ENCODE data around the gene CAMTA1. TPM values are rescaled to one million over a fixed set of nuclear protein-coding genes. Genes with fewer than 3 reads are reported as not detected.

CAMTA1 gene
- polyA plus RNA-seq, 1 donor from 2014 or later: 162 TPM

DNA sequence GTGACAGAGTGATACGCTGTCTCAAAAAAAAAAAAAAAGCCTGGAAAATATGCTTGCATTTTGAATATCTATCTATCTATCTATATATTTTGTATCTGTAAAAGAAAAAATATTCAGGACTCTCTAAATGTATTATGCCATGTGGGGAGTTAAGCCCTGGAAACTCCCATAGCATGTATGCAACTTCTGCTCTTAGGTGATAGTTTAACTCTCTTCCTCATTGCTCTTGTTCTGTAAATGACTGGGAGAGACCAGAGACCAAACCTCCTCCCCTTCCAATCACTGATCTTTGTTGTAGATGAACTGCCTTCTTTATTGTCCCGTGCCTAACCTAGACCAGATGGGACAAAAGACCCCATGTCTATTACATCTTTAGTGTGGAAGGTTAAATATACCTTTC is 37.6 kb upstream of the CAMTA1 start:
- Histone ChIP-seq H3F3A (ENCODE audit: insufficient read depth, low read length, poor library complexity, severe bottlenecking) (no peaks in the 10 kb centered on the region), H4K20me1 (ENCODE audit: insufficient read depth) (no peaks in the 10 kb centered on the region), H3K4me3 (ENCODE audit: low read length) (no peak overlapping the region), H3K9me3 (ENCODE audit: low read length) (no peaks in the 10 kb centered on the region), H2AFZ (ENCODE audit: low read depth, low read length) (no peak overlapping the region), H3K4me2 (ENCODE audit: low read length) (no peak overlapping the region), H3K9me2 (ENCODE audit: insufficient read depth, low read length) (no peaks in the 10 kb centered on the region), H3K27me3 (ENCODE audit: insufficient read depth, low read depth, low read length) (no peaks in the 10 kb centered on the region), H3K27ac (ENCODE audit: low read length) (no peak overlapping the region), H3K36me3 (ENCODE audit: insufficient read depth, low read length) (no peaks in the 10 kb centered on the region), H3K9ac (ENCODE audit: low read length) (no peak overlapping the region), H3K79me2 (replicated peaks; ENCODE audit: insufficient read depth, low read length) (no peaks in the 10 kb centered on the region)
- TF ChIP-seq EP300 (conservative IDR thresholded peaks at IDR 0.05; ENCODE audit: poor library complexity, severe bottlenecking) (no peak), RAD21 (conservative IDR thresholded peaks at IDR 0.05) (no peak), POLR2AphosphoS5 (IDR thresholded peaks at IDR 0.05) (no peak), TAF1 (IDR thresholded peaks at IDR 0.05; ENCODE audit: low read depth) (no peak), EZH2 (IDR thresholded peaks at IDR 0.05; ENCODE audit: borderline replicate concordance, insufficient read depth, low read length, poor library complexity, severe bottlenecking) (no peak), SMC3 (conservative IDR thresholded peaks at IDR 0.05; ENCODE audit: poor library complexity) (no peak), MXI1 (conservative IDR thresholded peaks at IDR 0.05; ENCODE audit: poor library complexity, severe bottlenecking) (no peak)
- TF ChIP-seq, protein P1, sequence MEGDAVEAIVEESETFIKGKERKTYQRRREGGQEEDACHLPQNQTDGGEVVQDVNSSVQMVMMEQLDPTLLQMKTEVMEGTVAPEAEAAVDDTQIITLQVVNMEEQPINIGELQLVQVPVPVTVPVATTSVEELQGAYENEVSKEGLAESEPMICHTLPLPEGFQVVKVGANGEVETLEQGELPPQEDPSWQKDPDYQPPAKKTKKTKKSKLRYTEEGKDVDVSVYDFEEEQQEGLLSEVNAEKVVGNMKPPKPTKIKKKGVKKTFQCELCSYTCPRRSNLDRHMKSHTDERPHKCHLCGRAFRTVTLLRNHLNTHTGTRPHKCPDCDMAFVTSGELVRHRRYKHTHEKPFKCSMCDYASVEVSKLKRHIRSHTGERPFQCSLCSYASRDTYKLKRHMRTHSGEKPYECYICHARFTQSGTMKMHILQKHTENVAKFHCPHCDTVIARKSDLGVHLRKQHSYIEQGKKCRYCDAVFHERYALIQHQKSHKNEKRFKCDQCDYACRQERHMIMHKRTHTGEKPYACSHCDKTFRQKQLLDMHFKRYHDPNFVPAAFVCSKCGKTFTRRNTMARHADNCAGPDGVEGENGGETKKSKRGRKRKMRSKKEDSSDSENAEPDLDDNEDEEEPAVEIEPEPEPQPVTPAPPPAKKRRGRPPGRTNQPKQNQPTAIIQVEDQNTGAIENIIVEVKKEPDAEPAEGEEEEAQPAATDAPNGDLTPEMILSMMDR (IDR thresholded peaks at IDR 0.05; ENCODE audit: poor library complexity, severe bottlenecking): no peak
- TF ChIP-seq, protein P2, sequence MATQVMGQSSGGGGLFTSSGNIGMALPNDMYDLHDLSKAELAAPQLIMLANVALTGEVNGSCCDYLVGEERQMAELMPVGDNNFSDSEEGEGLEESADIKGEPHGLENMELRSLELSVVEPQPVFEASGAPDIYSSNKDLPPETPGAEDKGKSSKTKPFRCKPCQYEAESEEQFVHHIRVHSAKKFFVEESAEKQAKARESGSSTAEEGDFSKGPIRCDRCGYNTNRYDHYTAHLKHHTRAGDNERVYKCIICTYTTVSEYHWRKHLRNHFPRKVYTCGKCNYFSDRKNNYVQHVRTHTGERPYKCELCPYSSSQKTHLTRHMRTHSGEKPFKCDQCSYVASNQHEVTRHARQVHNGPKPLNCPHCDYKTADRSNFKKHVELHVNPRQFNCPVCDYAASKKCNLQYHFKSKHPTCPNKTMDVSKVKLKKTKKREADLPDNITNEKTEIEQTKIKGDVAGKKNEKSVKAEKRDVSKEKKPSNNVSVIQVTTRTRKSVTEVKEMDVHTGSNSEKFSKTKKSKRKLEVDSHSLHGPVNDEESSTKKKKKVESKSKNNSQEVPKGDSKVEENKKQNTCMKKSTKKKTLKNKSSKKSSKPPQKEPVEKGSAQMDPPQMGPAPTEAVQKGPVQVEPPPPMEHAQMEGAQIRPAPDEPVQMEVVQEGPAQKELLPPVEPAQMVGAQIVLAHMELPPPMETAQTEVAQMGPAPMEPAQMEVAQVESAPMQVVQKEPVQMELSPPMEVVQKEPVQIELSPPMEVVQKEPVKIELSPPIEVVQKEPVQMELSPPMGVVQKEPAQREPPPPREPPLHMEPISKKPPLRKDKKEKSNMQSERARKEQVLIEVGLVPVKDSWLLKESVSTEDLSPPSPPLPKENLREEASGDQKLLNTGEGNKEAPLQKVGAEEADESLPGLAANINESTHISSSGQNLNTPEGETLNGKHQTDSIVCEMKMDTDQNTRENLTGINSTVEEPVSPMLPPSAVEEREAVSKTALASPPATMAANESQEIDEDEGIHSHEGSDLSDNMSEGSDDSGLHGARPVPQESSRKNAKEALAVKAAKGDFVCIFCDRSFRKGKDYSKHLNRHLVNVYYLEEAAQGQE (IDR thresholded peaks at IDR 0.05; ENCODE audit: borderline replicate concordance): no peak

DNA sequence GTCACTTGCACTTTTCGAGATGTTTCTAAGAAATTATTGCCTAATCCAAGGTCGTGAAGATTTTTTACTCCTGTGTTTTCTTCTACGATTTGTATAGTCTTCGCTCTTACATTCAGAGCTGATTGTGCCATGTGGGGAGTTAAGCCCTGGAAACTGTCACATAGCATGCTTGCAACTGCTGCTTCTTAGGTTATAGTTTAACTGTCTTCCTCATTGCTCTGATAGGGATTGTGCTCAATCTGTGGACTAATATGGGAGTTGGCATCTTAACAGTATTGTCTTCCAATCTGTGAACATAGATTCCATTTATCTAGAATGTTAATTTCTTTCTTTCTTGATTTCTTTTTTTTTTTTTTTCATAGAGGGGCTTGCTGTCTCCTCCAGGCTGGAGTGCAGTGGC is 34.8 kb upstream of the CAMTA1 start:
- H3K9me2 ChIP-seq (ENCODE audit: insufficient read depth, low read length): no peaks in the 10 kb centered on the region
- H3K4me2 ChIP-seq (ENCODE audit: low read length): no peak overlapping the region
- no peaks in the 10 kb centered on the region for H3F3A ChIP-seq (ENCODE audit: insufficient read depth, low read length, poor library complexity, severe bottlenecking)
- H4K20me1 ChIP-seq (ENCODE audit: insufficient read depth): no peaks in the 10 kb centered on the region
- no peaks in the 10 kb centered on the region for H3K36me3 ChIP-seq (ENCODE audit: insufficient read depth, low read length)
- no peaks in the 10 kb centered on the region for H3K79me2 ChIP-seq (replicated peaks; ENCODE audit: insufficient read depth, low read length)
- no peaks in the 10 kb centered on the region for H3K9me3 ChIP-seq (ENCODE audit: low read length)
- H3K9ac ChIP-seq (ENCODE audit: low read length): no peak overlapping the region
- no peak overlapping the region for H2AFZ ChIP-seq (ENCODE audit: low read depth, low read length)
- no peak overlapping the region for H3K4me3 ChIP-seq (ENCODE audit: low read length)
- H3K27me3 ChIP-seq (ENCODE audit: insufficient read depth, low read depth, low read length): no peaks in the 10 kb centered on the region
- H3K27ac ChIP-seq (ENCODE audit: low read length): no peak overlapping the region
- no peak for TF ChIP-seq EZH2 (IDR thresholded peaks at IDR 0.05; ENCODE audit: borderline replicate concordance, insufficient read depth, low read length, poor library complexity, severe bottlenecking)

Measured in neural cell (in vitro differentiated cells).